Testis (tissue), 2 donors: ENCODE data around the gene PER2.

Experiments used
- CTCF ChIP-seq, 3 experiments: fragments of 450-650 bp in 2 of 3; fragments of 200-600 bp in 1 of 3; sonication (generic) in 1 of 3; IDR thresholded peaks; one replicate each; pipeline ENCODE4 v1.5.1; 2016 to 2019; ENCODE audit warnings: antibody characterized with exemption in 3 of 3, mild to moderate bottlenecking in 2 of 3, moderate library complexity in 1 of 3
- POLR2A ChIP-seq: fragments of 450-650 bp; IDR thresholded peaks from one replicate; pipeline ENCODE4 v1.6.1; 2017; ENCODE audit warnings: antibody characterized with exemption, mild to moderate bottlenecking, moderate library complexity

- TF ChIP-seq POLR2A (no peak), CTCF (IDR thresholded peaks at IDR 0.05) (no peak)
These were observed 59.7 kb downstream of the PER2 start for GRCh38 chr2:238228700-238229099.
